Sciatic nerve (tissue), 2 donors: ENCODE data around the gene RNF213. TPM values are rescaled to one million over a fixed set of nuclear protein-coding genes. Genes with fewer than 3 reads are reported as not detected.

Experiments used
- ATAC-seq: fragments of 200-7000 bp; cut with Tn5 transposase; one replicate; pipeline ENCODE4 v1.9.1; 2020; ENCODE audit warnings: mild to moderate bottlenecking, moderate library complexity
- DNase-seq: peaks from one replicate; pipeline ENCODE4 v3.0.0-alpha.2; 2020; ENCODE audit warnings: low spot score
- intact Hi-C: fragments of 100-400 bp; cut with DNase I; formaldehyde crosslinking; loops from one replicate; pipeline ENCODE4 v1.14.2; 2022
- total RNA-seq: library from RNA; stranded (reverse); fragmentation: NEBNext Ultra II Directional; extraction: Animal tissue kit (Norgen Biotek cat#: 25700); gene quantifications from one replicate; pipeline ENCODE4 v1.2.1, GENCODE V29; 2021
- donor health status: DM: no; HTN: no; CAD: no.
- donor health status: DM: no; HTN: no; CAD: no.

The RNF213 gene
- total RNA-seq, 1 donor from 2014 or later: 178 TPM

DNA sequence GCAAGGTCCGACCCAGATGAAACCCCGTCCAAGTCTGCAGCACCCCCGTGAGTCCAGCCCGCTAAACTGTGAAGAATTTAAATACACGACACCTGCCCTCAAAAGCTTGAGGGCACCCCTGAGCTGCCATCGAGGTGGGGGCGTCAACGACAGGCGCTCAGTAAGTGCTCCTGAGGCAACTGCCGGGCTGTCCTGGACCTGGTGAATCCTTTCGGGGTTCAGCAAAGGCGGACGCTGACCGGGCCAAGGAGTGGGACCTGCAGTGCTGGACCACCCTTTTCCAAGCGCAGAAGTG, 153.8 kb downstream of the RNF213 start:
- intact Hi-C loops: no loop called here
- no peak for ATAC-seq
- no peak for DNase-seq

DNA sequence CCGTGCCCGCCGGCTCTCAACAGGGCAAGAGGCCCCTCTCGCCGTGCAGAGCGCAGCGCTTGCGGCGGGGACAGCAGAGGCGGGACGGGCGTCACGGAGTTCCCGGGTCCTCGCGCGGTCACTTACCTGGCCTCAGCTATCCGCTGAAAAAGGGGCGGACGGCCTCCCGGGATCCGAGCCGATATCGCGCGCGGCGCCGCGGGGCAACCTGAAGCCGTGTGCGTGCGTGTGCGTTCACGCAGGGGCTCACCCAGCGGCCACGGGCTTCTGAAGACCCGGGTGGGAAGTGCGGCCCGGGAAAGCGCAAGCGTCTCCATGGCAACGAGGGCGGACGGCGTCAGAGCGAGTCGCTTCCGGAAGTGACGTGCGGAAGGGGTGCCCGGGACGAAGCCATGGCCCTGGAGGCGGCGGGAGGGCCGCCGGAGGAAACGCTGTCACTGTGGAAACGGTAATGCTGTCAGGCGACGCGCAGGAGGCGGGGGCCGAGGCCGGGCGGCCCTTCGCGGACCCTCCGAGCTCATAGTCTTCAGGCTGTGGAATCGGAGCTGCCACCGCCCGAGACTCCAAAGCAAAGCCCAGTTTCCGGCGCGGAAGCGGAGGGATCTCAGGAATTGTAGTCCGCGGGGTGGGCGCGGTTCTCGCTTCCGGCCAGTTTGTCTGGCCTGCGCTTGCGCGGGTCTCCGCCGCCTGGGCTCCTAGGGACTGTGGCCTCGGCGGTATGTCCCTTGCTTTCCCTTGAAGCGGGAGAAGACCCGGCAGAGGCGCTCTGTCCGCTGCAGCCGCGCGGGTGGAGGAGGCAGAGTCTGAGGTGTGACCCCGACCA, 154.4 kb downstream of the RNF213 start, which contains the start of gene ENDOV:
Gene ENDOV, plus strand, starts transcription at position 365 of the 823 bp plus-strand sequence. Its CDS starts 28 bp downstream, at position 393.
- intact Hi-C loops: no loop called here
- peak; percentile 99 for ATAC-seq
- DNase-seq: peak; percentile 98

GRCh38 chr17:80415626-80416137, 155.0 kb downstream of the RNF213 start:
- no peak for ATAC-seq
- intact Hi-C loops: no loop called here
- DNase-seq: no peak

- DNase-seq (no peak), ATAC-seq (no peak)
- intact Hi-C loops: no loop called here
These were observed 155.7 kb downstream of the RNF213 start for GRCh38 chr17:80416260-80416939.

GRCh38 chr17:80416940-80417293, 156.3 kb downstream of the RNF213 start:
- intact Hi-C loops: no loop called here
- no peak for DNase-seq
- no peak for ATAC-seq

DNA sequence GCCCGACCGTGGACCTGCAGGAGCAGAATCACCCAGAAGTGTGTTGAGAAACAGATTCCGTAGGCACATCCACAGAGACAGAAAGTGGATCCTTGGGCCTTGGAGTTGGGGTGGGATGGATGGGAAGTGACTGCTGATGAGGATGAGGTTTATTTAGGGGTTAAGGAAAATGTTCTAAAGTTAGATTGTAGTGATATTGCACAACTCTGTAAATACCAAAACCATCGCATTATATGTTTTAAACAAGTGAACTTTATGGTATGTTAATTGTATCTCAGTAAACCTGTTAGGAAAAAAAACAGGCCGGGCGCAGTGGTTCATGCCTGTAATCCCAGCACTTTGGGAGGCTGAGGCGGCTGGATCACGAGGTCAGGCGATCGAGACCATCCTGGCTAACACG, 157.9 kb downstream of the RNF213 start:
- intact Hi-C loops: no loop called here
- DNase-seq (no peak), ATAC-seq (no peak)

GRCh38 chr17:80419255-80419654, 158.6 kb downstream of the RNF213 start:
- ATAC-seq (no peak), DNase-seq (no peak)
- intact Hi-C loops: no loop called here

DNA sequence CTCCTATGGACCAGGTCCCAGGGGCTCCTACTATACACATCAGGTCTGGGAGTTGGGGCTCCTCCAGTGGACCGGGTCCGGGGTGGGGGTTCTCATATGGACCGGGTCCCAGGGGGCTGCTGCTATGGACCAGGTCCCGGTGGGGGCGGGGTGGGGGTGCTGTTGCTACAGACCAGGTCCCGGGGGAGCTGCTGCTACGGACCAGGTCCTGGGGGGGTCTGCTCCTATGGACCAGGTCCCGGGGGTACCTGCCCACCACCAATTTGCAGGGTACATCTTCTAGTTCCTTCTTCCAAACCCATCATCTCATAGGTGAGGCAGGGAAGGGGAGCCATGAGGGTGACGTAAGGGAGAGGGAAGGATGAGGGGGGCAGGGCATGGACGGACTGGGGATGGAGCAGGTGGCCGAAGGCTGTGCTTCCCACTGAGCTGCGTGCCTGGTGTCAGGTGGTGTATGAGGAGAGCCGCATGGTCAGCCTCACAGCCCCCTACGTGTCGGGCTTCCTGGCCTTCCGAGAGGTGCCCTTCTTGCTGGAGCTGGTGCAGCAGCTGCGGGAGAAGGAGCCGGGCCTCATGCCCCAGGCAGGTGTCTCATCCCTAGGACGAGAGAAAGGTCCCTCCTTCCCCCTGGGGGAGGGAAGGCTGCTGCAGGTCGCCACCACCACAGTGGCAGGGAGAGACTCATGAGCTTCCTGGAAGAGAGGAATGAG, 160.9 kb downstream of the RNF213 start:
- no peak for ATAC-seq
- DNase-seq: no peak
- intact Hi-C loops: loop anchor here (10.0 kb wide), 2 partner anchors 153 to 683 kb away; no protein-coding TSS in a partner anchor

DNA sequence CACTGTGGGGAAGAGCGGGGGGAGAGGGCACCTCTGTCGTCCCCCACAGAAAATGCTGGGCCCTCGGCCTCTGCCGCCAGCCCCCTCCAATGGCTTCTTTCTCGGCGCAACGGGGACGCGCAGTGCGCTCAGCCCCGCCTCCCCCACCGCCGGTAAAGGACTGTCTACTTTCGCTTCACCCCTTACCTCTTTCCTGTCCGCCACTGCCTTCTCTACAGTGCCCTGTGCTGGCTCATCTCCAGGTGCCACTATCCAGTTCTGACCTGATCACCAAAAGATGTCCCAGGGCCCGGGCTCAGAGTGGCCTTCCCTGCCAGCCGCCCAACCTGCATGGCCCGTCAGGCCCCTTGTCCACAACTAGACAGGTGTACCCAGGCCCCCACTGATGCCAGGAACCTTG, 161.6 kb downstream of the RNF213 start:
- ATAC-seq (no peak), DNase-seq (no peak)
- intact Hi-C loops: loop anchor here (10.0 kb wide), 2 partner anchors 153 to 683 kb away; no protein-coding TSS in a partner anchor

DNA sequence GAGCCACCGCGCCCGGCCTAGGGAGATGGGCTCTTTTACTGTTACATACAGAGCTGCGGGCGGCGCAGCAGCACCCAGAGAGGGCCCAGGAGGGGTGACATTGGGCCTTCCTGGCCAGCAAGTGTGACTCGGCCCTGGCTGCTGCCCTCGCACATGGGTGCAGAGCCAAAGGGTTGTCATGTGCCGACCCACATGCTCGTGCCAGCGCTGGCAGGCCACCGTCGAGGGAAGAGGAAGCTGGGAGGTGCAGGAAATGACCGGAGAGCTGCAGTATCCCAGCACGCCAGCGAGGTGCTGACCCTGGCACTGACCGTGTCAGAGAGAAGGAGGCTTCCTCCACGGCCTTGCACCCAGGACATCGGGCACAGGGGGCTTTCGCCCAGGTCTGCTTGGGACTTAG, 162.3 kb downstream of the RNF213 start:
- intact Hi-C loops: loop anchor here (10.0 kb wide), 2 partner anchors 152 to 682 kb away; no protein-coding TSS in a partner anchor
- no peak for ATAC-seq
- no peak for DNase-seq

DNA sequence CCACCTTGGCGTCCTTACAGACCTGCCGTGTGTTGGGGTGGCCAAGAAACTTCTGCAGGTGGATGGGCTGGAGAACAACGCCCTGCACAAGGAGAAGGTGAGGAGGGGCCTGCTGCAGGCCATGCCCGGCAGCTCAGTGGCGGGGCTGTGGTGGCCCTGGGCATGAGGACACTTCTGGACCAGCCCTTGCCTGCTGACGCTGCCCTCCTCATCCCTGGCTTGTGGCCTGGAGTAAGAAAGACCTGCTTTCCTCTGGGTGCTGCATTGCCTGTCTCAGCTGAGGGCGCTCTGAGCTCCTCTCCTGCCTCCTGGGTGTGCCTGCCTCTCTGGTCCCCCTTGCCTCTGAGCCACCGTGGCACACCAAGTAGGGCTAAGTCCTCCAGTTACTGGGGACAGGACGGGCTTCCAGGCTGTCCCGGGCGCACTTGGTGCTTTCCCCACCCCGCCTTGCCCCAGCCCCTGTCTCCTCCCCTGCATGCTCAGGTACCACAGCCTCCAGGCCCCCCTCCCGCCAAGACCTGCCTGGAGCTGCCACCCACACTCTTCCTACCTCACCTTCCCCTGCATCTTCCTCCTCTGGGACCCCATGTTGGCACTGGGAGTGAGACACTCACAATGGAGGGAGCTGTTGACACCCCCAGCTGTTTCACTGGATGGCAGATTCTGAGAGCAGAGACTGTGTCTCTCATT, 163.0 kb downstream of the RNF213 start:
- intact Hi-C loops: loop anchor here (10.0 kb wide), 2 partner anchors 151 to 681 kb away; no protein-coding TSS in a partner anchor
- no peak for DNase-seq

GRCh38 chr17:80424261-80424660, 163.6 kb downstream of the RNF213 start:
- ATAC-seq: no peak
- DNase-seq: no peak
- intact Hi-C loops: loop anchor here (10.0 kb wide), 2 partner anchors 151 to 681 kb away; no protein-coding TSS in a partner anchor

More for the DNA sequence above, 163.0 kb downstream of the RNF213 start:
- ATAC-seq: no peak

GRCh38 chr17:80424878-80425765, 164.5 kb downstream of the RNF213 start:
- DNase-seq (no peak), ATAC-seq (no peak)
- intact Hi-C loops: loop anchor here (5.0 to 10.0 kb wide), 3 partner anchors 150 to 680 kb away; no protein-coding TSS in a partner anchor

DNA sequence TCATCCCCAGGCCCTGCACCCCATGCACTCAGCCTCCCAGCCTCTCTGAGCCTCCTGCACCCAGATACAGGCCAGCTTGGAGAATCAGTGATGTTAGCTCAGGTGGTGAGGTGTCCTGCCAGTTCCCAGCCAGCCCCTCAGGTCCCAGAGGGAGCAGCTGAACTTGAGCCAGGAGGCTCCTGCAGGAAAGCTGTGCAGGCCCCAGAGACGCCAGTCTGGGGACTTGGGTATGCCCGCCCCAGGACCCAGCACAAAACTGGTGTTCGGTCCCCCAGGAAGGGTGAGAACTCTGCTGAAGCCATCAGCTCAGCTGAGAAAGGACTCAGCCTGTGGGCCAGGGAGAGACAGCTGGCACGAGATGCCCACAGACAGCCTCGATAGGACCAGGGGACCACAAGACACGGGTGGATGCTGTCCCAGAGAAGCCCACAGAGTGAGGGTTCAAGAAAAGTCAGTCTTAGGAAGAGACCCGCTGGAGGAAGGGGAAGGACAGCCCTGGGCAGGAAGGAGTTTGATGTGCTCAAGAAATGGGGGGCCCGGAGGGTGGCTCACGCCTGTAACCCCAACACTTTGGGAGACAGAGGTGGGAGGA, 165.3 kb downstream of the RNF213 start:
- intact Hi-C loops: loop anchor here (5.0 to 10.0 kb wide), 3 partner anchors 149 to 679 kb away; no protein-coding TSS in a partner anchor
- ATAC-seq (no peak), DNase-seq (no peak)

DNA sequence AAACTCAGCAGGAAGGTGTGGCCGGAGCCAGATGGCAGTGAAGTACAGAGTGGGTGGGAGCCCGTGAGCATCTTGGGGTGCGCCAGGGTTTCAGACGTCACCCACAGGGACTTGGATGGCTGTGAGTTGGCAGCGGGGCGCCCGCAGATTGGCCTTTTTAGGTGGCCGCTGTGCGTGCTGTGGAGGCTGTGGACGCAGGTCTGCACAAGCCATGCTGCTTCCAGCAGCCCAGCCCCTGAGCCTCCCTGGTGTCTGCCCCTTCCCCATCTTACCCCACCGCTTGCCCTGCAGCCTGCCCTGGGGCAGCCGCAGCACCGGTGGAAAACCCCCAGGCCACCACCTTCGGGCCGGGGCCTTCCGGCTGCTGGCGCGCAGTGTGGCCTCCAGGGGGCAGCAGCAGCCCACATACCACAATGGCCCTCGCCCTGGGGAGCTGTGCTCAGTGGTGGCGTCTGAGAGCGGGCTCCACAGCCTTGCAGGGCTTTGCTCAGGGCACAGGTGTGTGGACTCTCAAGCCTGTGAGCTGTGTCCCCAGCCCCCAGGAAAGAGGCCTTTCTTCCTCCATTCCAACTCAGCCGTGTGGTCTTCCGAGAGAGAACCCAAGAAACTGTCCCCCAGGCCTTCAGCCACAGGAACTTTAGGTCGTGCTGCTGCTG, 166.1 kb downstream of the RNF213 start:
- intact Hi-C loops: loop anchor here (5.0 to 10.0 kb wide), 3 partner anchors 148 to 678 kb away; no protein-coding TSS in a partner anchor
- ATAC-seq: peak; percentile 85
- DNase-seq: peak; percentile 83

DNA sequence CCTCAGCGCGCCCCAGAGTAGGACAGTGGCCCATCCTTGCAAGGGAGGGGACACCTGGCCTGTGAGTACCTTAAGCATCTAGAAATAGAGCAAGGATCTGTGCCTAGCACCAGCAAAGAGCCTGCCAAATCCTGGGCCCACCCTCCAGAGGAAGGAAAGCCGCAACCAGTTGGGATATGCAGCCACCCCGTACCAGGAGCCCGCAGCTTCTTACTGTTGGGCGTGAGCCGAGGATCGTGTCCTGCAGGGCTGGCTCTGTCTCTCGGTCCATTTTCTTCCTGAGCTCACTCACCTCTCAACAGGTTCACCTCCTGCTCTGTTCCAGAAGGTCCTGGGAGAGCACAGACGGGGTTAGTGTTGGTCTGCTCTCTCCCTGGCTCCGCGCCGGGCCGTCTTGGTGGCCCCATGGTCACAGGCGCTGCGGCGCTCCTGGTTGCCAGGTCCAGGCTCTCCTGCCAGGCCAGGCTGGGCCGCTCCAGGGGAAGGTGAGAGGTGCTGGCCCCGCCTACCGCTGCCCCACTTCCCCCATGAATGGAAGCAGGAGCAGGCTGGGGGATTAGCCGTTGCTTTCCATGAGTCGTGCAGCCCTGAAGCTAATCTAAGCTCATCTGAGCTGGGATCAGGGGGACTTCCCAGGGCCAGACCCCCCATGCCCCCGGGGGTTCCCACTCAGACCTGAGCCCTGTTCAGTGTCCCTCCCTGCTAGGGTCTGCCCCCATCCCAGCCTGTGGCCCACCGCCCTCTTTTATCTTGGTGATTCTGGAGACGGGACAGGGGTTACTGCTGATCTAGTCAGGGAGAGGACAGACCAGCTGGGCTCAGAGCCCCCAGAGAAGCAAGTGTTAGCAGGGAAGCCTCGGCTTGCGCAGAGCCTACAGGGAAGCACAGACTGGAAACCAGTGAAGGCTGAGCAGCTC, 167.0 kb downstream of the RNF213 start:
- intact Hi-C loops: loop anchor here (5.0 to 10.0 kb wide), 3 partner anchors 147 to 677 kb away; no protein-coding TSS in a partner anchor
- DNase-seq: no peak
- no peak for ATAC-seq
